HG03135 (cell line): ENCODE results near the gene ZNF491.
"Not testable (repeated sequence)": the region's sequence is repeated elsewhere in the genome, so short reads cannot be mapped to it uniquely, and the experiment has no call there.

Experiments used
- ATAC-seq: cut with Tn5 transposase; IDR thresholded peaks from one replicate; pipeline ENCODE4 v1.9.1; 2021; ENCODE audit warnings: mild to moderate bottlenecking, moderate library complexity; ENCODE audit not compliant: unreplicated experiment

The ZNF491 gene

GRCh38 chr19:11798391-11799330 is at the start of gene ZNF491:
Gene ZNF491 (plus strand): TSS chr19:11798523. CDS start chr19:11805954, 7,431 bp downstream.
- peak; percentile 94 for ATAC-seq

- ATAC-seq: no peak
Measured at GRCh38 chr19:11749751-11750150, 48.6 kb upstream of the ZNF491 start.

- ATAC-seq: no peak
Measured at GRCh38 chr19:11752244-11752736, 46.0 kb upstream of the ZNF491 start.

DNA sequence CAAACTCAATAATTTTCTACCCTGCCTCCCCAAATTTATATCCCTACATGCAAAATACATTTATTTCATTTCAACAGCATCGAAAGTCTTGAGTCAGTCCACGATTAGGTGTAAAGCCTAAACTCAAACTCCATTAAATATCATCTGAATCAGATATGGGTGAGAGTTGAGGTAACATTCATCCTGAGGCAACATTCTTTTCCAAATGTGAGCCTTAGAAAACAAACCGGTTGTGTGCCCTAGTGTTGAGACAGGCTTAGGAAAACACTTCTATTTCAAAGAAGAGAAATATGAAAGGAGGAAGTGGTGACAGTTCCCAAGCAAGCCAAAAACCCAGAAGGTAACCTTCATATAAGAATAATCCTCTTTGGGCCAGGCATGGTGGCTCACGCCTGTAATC is 43.7 kb upstream of the ZNF491 start:
- no peak for ATAC-seq

DNA sequence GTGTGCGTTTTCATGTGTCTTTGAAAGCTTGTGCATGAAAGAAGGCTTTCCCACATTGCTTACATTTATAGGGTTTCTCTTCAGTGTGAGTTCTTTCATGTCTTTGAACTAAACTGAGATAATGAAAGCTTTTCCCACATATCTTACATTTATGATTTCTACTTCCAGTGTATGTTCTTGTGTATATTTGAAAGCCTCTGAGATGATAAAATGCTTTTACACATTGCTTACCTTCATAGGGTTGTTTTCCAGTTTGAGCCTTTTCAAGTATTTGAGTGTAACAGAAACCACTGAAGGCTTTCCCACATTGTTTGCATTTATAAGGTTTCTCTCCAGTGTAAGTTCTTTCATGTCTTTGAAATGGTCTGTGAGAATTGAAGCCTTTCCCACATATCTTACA is 41.4 kb upstream of the ZNF491 start:
- ATAC-seq: no peak

GRCh38 chr19:11759805-11760204 is 38.5 kb upstream of the ZNF491 start:
- no peak for ATAC-seq

DNA sequence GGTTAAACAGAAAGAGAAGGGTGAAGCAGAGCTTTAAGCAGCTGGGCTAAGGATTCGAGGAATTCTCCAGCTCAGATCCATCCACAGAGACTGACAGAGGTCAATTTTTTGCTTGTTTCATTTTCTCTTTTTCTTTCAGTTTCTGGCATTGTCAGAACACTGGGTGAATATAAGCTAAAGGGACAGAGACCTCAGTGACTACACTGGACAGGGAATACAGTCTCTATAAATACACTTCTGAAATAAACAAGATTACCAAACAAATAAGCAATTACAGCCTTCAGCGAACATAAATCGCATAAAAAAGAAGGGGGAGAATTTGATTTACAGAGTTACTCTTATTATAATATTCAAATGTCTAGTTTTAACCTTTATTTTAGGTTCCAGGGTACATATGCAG is 35.2 kb upstream of the ZNF491 start:
- no peak for ATAC-seq

GRCh38 chr19:11763611-11764010 is 34.7 kb upstream of the ZNF491 start:
- ATAC-seq: no peak

GRCh38 chr19:11766597-11767591 is 31.4 kb upstream of the ZNF491 start, which contains the start of gene ZNF441:
Gene ZNF441 (plus strand): TSS chr19:11767000. CDS start chr19:11767194, 194 bp downstream.
- peak; percentile 89 for ATAC-seq

- peak; percentile 40 for ATAC-seq
Measured at GRCh38 chr19:11767633-11768133, 30.6 kb upstream of the ZNF491 start.

- no peak for ATAC-seq
Measured at GRCh38 chr19:11769995-11770394, 28.3 kb upstream of the ZNF491 start.

- ATAC-seq: not testable (repeated sequence)
Measured at GRCh38 chr19:11771520-11771919, 26.8 kb upstream of the ZNF491 start.

GRCh38 chr19:11776669-11777068 is 21.7 kb upstream of the ZNF491 start:
- ATAC-seq: not testable (repeated sequence)

DNA sequence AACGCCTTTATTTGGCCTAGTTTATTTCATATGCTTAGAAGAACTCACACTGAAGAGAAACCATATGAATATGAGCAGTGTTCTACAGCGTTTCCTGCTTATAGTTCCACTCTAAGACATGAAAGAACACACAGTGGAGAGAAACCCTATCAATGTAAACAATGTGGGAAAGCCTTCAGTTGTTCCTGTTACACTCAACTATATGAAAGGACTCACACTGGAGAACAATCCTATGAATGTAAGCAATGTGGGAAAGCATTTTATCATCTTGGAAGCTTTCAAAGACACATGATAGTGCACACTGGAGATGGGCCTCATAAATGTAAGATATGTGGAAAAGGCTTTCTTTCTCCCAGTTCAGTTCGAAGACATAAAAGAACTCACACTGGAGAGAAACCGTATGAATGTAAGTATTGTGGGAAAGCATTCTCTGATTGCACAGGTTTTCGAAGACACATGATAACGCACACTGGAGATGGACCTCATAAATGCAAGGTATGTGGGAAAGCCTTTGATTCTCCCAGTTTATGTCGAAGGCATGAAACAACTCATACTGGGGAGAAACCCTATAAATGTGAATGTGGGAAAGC is 17.8 kb upstream of the ZNF491 start:
- no peak for ATAC-seq

DNA sequence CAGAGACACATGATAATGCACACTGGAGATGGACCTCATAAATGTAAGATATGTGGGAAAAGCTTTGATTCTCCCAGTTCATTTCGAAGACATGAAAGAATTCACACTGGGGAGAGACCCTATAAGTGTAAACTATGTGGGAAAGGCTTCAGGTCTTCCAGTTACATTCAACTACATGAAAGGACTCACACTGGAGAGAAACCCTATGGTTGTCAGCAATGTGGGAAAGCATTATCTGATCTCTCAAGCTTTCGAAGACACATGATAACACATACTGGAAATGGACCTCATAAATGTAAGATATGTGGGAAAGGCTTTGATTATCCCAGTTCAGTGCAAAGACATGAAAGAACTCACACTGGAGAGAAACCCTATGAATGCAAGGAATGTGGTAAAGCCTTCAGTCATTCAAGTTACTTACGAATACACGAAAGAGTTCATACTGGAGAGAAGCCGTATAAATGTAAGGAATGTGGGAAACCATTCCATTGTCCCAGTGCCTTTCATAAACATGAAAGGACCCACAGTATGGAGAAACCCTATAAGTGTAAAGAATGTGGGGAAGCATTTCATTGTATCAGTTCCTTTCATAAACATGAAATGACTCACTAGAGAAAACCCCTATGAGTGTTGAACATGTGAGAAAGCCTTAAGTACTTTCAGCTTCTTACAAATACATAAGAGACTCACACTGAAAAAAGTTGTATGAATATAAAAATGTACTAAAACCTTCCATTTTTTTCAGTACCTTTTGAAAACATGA is 16.8 kb upstream of the ZNF491 start:
- ATAC-seq: no peak

- ATAC-seq: no peak
Measured at GRCh38 chr19:11783767-11784166, 14.6 kb upstream of the ZNF491 start.

GRCh38 chr19:11784356-11784755 is 14.0 kb upstream of the ZNF491 start:
- no peak for ATAC-seq

GRCh38 chr19:11787536-11787935 is 10.8 kb upstream of the ZNF491 start:
- no peak for ATAC-seq

DNA sequence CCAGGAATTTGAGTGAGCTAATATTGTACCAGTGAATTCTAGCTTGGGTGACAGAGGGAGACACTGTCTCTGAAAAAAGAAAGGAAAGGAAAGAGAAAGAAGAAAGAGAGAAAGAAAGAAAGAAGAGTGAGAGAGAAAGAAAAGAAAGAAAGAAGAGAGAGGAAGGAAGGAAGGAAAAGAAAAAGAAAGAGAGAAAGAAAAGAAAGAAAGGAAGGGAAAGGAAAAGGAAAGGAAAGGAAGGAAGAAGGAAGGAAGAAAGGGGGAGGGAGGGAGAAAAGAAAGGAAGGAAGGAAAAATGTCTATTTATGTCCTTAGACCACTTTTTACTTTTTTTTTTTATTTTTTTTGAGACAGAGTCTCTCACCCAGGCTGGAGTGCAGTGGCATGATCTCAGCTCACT is 5.4 kb upstream of the ZNF491 start:
- no peak for ATAC-seq

- ATAC-seq: no peak
Measured at GRCh38 chr19:11797491-11797890, 832 bp upstream of the ZNF491 start.
